Mesendoderm (in vitro differentiated cells): Measurements from ENCODE around the gene LPIN2.

Experiments
- DNase-seq: peaks from one replicate; pipeline ENCODE4 v3.0.0; 2013
- H2AK5ac ChIP-seq: 2 replicates; pipeline ENCODE4 v1.6.1; 2013; ENCODE audit warnings: low read length, inconsistent platforms
- H2BK120ac ChIP-seq: 2 replicates; pipeline ENCODE4 v1.6.1; 2013; ENCODE audit warnings: low read depth, mild to moderate bottlenecking, low read length, moderate library complexity, mixed read lengths
- H2BK15ac ChIP-seq: replicated peaks from 2 replicates; pipeline ENCODE4 v1.6.1; 2013; ENCODE audit warnings: low read depth, mild to moderate bottlenecking, moderate library complexity
- H2BK5ac ChIP-seq: 2 replicates; pipeline ENCODE4 v1.6.1; 2013; ENCODE audit warnings: low read length, inconsistent platforms
- H3K18ac ChIP-seq: 2 replicates; pipeline ENCODE4 v1.6.1; 2013; ENCODE audit warnings: mild to moderate bottlenecking, low read length, mixed read lengths
- H3K23ac ChIP-seq: one replicate; pipeline ENCODE4 v1.6.1; 2013; ENCODE audit warnings: low read length
- H3K27ac ChIP-seq: 2 replicates; pipeline ENCODE4 v1.5.1; 2013; ENCODE audit warnings: low read depth, mild to moderate bottlenecking, inconsistent platforms, low read length, moderate library complexity
- H3K27me3 ChIP-seq: 2 replicates; pipeline ENCODE4 v1.6.1; 2013; ENCODE audit warnings: low read length, control low read depth, mild to moderate bottlenecking, inconsistent platforms; ENCODE audit not compliant: insufficient read depth, poor library complexity
- H3K36me3 ChIP-seq: 2 replicates; pipeline ENCODE4 v1.6.1; 2013; ENCODE audit warnings: low read length, inconsistent platforms; ENCODE audit not compliant: control insufficient read depth, insufficient read depth
- H3K4ac ChIP-seq: one replicate; pipeline ENCODE4 v1.6.1; 2013; ENCODE audit warnings: low read depth, mild to moderate bottlenecking, low read length, moderate library complexity
- H3K4me1 ChIP-seq: 2 replicates; pipeline ENCODE4 v1.6.1; 2013; ENCODE audit warnings: low read depth, low read length, inconsistent platforms; ENCODE audit not compliant: control insufficient read depth
- H3K4me2 ChIP-seq: 2 replicates; pipeline ENCODE4 v1.6.1; 2013; ENCODE audit warnings: low read length
- H3K4me3 ChIP-seq: 2 replicates; pipeline ENCODE4 v1.5.1; 2013; ENCODE audit warnings: mild to moderate bottlenecking, low read length
- H3K56ac ChIP-seq: one replicate; pipeline ENCODE4 v1.6.1; 2013; ENCODE audit warnings: low read length
- H3K79me1 ChIP-seq: 2 replicates; pipeline ENCODE4 v1.6.1; 2013; ENCODE audit warnings: low read length, inconsistent platforms
- H3K79me2 ChIP-seq: 2 replicates; pipeline ENCODE4 v1.6.1; 2013; ENCODE audit warnings: mild to moderate bottlenecking, low read length; ENCODE audit not compliant: control insufficient read depth, insufficient read depth
- H3K9ac ChIP-seq: 2 replicates; pipeline ENCODE4 v1.6.1; 2013; ENCODE audit warnings: low read length, inconsistent platforms
- H4K5ac ChIP-seq: one replicate; pipeline ENCODE4 v1.6.1; 2013; ENCODE audit warnings: low read length
- H4K8ac ChIP-seq: one replicate; pipeline ENCODE4 v1.6.1; 2013; ENCODE audit warnings: low read depth, mild to moderate bottlenecking, control low read depth, low read length, moderate library complexity
- WGBS: extraction: QIAGEN DNeasy Blood & Tissue Kit; methylation state at CpG from one replicate; pipeline ENCODE4 v1.1.7; 2013; ENCODE audit warnings: low lambda C conversion rate, missing lambda C conversion rate; ENCODE audit not compliant: insufficient coverage; ENCODE audit errors: extremely low coverage; 5-methylcytosine and 5-hydroxymethylcytosine counted together

Gene LPIN2

DNA sequence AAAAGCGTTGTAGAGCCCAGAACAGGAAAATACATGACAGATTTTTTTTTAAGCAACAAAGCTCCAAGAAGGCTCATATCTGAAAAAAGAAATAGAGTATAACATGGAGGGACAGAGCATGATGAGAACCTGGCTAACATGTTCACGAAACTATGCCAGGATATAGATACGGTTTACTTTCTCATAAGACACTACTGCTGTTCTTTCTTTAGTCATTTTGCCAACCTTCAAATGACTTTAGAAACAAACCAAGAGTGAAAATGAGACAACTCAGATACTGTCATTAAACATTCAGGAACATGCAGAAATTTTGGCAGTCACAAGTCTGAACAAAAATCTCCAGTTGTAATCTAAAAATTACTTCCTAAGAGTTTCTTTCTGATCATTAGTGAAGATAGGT, 14.3 kb downstream of the LPIN2 start:
- H3K56ac ChIP-seq, result no peak overlapping the region
- no peak overlapping the region for H4K8ac ChIP-seq
- no peak overlapping the region for H2AK5ac ChIP-seq
- peaks cover 5% of the 10 kb centered on the region for H3K79me2 ChIP-seq
- no peak overlapping the region for H2BK15ac ChIP-seq
- WGBS, result no CpG with 5 or more reads among the region's 3 CpGs
- no peak overlapping the region for H3K4ac ChIP-seq
- no peak overlapping the region for H3K27ac ChIP-seq
- DNase-seq, result no peak
- no peak overlapping the region for H3K4me2 ChIP-seq
- no peak overlapping the region for H2BK120ac ChIP-seq
- H2BK5ac ChIP-seq, result no peak overlapping the region
- no peak overlapping the region for H3K23ac ChIP-seq
- no peaks in the 10 kb centered on the region for H3K36me3 ChIP-seq
- H3K27me3 ChIP-seq, result no peaks in the 10 kb centered on the region
- H3K4me1 ChIP-seq, result no peaks in the 10 kb centered on the region
- no peak overlapping the region for H3K9ac ChIP-seq
- no peak overlapping the region for H3K18ac ChIP-seq
- H4K5ac ChIP-seq, result no peak overlapping the region
- no peak overlapping the region for H3K4me3 ChIP-seq
- H3K79me1 ChIP-seq, result peaks cover 1% of the 10 kb centered on the region

DNA sequence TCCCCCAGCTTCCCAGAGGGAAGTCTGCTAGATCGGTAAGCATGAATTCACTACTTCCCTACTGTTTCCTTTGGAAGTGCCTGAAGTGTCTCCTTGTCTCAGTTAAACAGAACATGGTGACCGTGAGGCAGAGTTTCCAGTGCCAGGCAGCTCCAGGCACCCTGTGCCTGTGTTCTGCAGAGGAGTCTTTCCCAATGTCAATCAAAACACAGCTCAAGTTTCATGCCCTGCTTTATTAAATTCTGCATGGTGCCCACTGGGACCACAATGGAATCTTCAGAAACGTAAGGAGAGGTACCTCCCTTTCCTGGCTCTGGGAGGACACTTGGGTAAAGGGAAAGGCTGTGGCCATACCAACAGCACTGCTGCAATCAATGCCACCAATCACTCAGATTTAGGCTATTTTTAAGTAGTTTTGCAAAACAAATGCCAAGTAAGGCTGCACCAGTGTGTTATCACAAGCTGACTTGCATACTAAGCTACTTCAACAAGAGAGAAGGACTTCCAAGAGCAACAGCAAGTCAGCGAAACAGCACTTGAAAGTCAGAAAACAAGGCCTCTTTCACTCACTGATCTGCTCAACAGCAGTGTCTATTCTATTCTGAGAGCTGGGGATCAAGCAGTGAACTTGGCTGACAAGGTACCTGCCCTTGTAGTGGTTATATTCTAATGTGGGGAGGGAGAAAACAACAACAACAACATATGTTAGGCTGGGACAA, 14.9 kb downstream of the LPIN2 start:
- Histone ChIP-seq H3K4me2 (no peak overlapping the region), H3K4me1 (no peaks in the 10 kb centered on the region), H2BK120ac (no peak overlapping the region), H3K56ac (no peak overlapping the region), H3K79me1 (peaks cover 1% of the 10 kb centered on the region), H3K79me2 (peaks cover 5% of the 10 kb centered on the region), H3K4ac (no peak overlapping the region), H3K23ac (no peak overlapping the region), H2BK5ac (no peak overlapping the region), H3K36me3 (no peaks in the 10 kb centered on the region), H4K5ac (no peak overlapping the region), H3K4me3 (no peak overlapping the region), H3K27ac (no peak overlapping the region), H3K18ac (no peak overlapping the region), H2AK5ac (no peak overlapping the region), H4K8ac (no peak overlapping the region), H3K9ac (no peak overlapping the region), H2BK15ac (no peak overlapping the region), H3K27me3 (no peaks in the 10 kb centered on the region)
- DNase-seq, result no peak
- WGBS, result no CpG with 5 or more reads among the region's 4 CpGs

DNA sequence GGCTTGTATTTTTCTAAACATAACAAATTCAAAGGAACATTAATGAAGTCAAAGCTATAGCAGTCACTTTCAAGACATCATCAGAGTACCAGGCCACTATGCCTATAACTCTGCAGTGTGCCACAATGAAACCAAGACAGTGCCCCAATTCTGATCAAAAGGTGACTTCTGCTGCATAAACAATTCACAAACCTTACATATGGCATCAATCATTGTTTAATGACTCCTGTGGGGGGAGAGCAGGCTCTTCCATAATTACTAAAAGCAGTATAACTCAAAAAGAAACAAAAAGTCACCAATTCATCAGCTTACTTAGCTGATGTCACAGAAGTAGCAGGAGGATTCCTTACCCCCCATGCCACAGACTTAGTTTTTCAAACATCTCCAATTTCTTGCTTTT, 15.5 kb downstream of the LPIN2 start:
- Histone ChIP-seq H3K4me2 (no peak overlapping the region), H3K4ac (no peak overlapping the region), H3K36me3 (no peaks in the 10 kb centered on the region), H2BK120ac (no peak overlapping the region), H3K4me3 (no peak overlapping the region), H3K18ac (no peak overlapping the region), H3K4me1 (no peaks in the 10 kb centered on the region), H3K9ac (no peak overlapping the region), H3K56ac (no peak overlapping the region), H3K27ac (no peak overlapping the region), H2AK5ac (no peak overlapping the region), H3K79me1 (peaks cover 1% of the 10 kb centered on the region), H4K5ac (no peak overlapping the region), H4K8ac (no peak overlapping the region), H2BK15ac (no peak overlapping the region), H3K79me2 (peaks cover 5% of the 10 kb centered on the region), H3K27me3 (no peaks in the 10 kb centered on the region), H2BK5ac (no peak overlapping the region), H3K23ac (no peak overlapping the region)
- DNase-seq, result no peak

DNA sequence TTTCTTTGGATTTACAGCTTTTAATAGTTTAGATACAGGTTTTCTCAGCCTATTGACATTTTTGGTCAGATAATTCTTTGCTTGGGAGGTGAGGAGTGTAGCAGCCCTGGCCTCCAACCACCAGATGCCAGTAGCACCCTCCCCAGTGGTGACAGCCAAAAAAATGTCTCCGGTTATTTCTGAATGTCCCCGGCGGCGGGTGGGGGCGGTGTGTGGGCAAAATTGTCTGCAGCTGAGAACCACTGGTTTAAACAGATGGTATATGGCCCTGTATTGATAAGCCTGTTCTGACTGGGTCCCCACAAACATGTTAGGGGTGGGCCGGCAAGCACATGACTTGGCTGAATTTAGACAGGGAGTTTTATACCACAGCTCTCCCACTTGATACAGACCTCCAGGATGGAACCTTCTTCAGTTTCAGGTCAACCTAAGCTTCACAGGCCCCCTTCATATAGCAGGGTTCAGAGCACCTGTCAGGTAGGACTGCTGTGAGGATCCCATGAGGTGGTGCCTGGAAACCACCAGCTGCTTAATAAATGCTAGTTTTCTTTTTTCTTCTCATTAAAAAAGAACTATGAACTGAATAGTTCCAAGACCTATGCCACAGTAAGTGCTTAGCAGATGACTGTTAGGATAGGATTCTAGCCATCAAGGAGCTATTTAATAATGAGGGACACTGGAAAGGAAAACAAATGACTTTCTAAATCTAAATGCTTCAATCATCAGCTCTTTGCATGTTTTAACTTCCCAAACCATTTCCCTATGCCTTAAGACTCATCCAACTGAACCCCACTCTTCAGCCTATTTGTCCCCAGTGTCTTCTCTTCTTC, 18.1 kb downstream of the LPIN2 start:
- Histone ChIP-seq H2BK5ac (no peak overlapping the region), H3K4me2 (no peak overlapping the region), H4K5ac (no peak overlapping the region), H3K27me3 (no peaks in the 10 kb centered on the region), H2BK15ac (no peak overlapping the region), H3K4me1 (no peaks in the 10 kb centered on the region), H3K36me3 (no peaks in the 10 kb centered on the region), H3K18ac (no peak overlapping the region), H3K9ac (no peak overlapping the region), H3K56ac (no peak overlapping the region), H3K79me1 (peaks cover 1% of the 10 kb centered on the region), H3K79me2 (peaks cover 1% of the 10 kb centered on the region), H3K4ac (no peak overlapping the region), H3K23ac (no peak overlapping the region), H3K4me3 (no peak overlapping the region), H4K8ac (no peak overlapping the region), H2BK120ac (no peak overlapping the region), H3K27ac (no peak overlapping the region), H2AK5ac (no peak overlapping the region)
- no CpG with 5 or more reads among the region's 6 CpGs for WGBS
- DNase-seq, result peak; percentile 56

DNA sequence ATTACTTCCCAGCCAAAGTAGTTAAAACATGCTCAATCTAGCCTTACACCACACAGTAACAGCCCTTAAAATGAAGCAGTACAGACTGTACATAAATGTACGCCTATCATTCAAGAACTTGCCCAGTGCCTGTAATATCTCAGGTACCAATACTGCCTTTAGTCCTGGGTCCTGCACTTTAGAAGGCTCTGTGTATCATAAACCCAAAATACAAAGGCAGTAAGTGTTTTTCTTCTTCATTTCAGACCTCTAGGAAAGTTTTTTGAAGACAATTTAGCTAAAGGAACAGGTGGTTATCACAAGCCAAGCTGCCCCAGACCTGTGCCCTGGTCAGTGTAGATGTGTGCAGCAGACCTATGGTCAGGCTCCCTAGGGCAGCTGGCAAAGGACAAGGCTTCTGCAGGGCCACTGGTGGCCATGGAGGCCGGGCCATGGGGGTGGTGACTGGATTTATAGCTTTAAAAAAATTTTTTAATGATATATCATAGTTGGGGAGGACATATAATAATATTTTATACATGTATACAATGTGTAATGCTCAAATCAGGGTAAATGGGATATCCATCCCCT, 18.8 kb downstream of the LPIN2 start:
- H2AK5ac ChIP-seq, result no peak overlapping the region
- no peak overlapping the region for H4K5ac ChIP-seq
- no peak overlapping the region for H3K4me3 ChIP-seq
- no CpG with 5 or more reads among the region's 2 CpGs for WGBS
- no peak overlapping the region for H3K27ac ChIP-seq
- no peak overlapping the region for H4K8ac ChIP-seq
- H3K4ac ChIP-seq, result no peak overlapping the region
- no peak overlapping the region for H2BK120ac ChIP-seq
- no peak for DNase-seq
- peaks cover 1% of the 10 kb centered on the region for H3K79me2 ChIP-seq
- no peaks in the 10 kb centered on the region for H3K36me3 ChIP-seq
- no peaks in the 10 kb centered on the region for H3K27me3 ChIP-seq
- no peak overlapping the region for H2BK5ac ChIP-seq
- no peak overlapping the region for H3K56ac ChIP-seq
- H3K9ac ChIP-seq, result no peak overlapping the region
- H2BK15ac ChIP-seq, result no peak overlapping the region
- H3K18ac ChIP-seq, result no peak overlapping the region
- H3K23ac ChIP-seq, result no peak overlapping the region
- H3K4me1 ChIP-seq, result no peaks in the 10 kb centered on the region
- H3K79me1 ChIP-seq, result peaks cover 1% of the 10 kb centered on the region
- no peak overlapping the region for H3K4me2 ChIP-seq
